WTC11 (cell line): ENCODE data around the gene KCNJ6.

Experiments used
- NR2C2 ChIP-seq: sonication (generic); formaldehyde crosslinking; IDR thresholded peaks from 2 replicates; pipeline ENCODE4 v1.8.0; 2022; ENCODE audit warnings: mild to moderate bottlenecking, missing genetic modification reagents
- ZNF138 ChIP-seq: sonication (generic); formaldehyde crosslinking; conservative IDR thresholded peaks from 2 replicates; pipeline ENCODE4 v1.8.1; 2022; ENCODE audit warnings: mild to moderate bottlenecking, moderate library complexity, missing genetic modification reagents
- ZNF317 ChIP-seq: sonication (generic); formaldehyde crosslinking; IDR thresholded peaks from 2 replicates; pipeline ENCODE4 v1.8.1; 2023; ENCODE audit warnings: low read depth, mild to moderate bottlenecking, moderate library complexity, missing genetic modification reagents, borderline replicate concordance
- TF ChIP-seq, protein P1 (sequence below): fragments of 200-600 bp; IDR thresholded peaks from 2 replicates; pipeline ENCODE4 v1.8.0; 2022; ENCODE audit warnings: antibody characterized with exemption
- TF ChIP-seq, protein P2 (sequence below): sonication (generic); formaldehyde crosslinking; IDR thresholded peaks from 2 replicates; pipeline ENCODE4 v1.8.0; 2022; ENCODE audit warnings: mild to moderate bottlenecking, missing genetic modification reagents

DNA sequence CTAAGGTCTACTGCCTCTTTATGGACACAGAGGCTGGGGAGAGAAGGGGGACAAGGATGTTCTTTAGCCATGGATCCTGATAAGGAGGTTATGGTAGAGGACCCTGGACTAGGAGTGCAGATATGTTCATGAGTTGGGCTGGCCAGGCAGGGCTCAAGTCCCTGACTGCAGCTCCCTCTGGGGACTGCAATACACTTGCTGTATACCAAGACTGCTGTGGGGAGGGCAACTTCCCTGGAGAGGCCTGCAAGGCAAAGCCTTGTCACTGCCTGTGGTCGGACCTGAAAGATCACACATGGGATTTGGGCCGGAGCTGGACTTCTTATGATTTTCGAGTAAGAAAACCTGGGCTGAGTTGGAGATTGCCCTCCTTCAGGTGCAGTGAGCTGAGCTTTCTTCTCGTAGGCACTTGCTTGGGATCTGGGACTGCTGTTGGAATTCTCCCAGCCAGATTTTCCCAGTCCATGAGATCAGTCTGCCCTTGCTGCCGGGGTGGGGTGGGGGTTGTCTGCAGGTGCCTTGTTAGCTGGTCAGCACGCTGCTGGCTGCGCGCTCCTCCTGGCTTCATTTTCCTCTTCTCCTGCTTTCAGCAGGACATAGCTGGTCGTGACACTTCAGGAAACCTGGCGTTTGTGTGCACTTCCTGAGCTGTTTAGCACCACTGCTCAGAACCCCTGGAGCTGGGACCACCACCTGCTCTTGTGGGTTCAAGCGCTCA is 49.0 kb upstream of the KCNJ6 start:
- TF ChIP-seq NR2C2 = no peak
- TF ChIP-seq ZNF138 (CRISPR knock-in tag) = no peak
- TF ChIP-seq, protein P1, sequence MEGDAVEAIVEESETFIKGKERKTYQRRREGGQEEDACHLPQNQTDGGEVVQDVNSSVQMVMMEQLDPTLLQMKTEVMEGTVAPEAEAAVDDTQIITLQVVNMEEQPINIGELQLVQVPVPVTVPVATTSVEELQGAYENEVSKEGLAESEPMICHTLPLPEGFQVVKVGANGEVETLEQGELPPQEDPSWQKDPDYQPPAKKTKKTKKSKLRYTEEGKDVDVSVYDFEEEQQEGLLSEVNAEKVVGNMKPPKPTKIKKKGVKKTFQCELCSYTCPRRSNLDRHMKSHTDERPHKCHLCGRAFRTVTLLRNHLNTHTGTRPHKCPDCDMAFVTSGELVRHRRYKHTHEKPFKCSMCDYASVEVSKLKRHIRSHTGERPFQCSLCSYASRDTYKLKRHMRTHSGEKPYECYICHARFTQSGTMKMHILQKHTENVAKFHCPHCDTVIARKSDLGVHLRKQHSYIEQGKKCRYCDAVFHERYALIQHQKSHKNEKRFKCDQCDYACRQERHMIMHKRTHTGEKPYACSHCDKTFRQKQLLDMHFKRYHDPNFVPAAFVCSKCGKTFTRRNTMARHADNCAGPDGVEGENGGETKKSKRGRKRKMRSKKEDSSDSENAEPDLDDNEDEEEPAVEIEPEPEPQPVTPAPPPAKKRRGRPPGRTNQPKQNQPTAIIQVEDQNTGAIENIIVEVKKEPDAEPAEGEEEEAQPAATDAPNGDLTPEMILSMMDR = no peak
- TF ChIP-seq, protein P2, sequence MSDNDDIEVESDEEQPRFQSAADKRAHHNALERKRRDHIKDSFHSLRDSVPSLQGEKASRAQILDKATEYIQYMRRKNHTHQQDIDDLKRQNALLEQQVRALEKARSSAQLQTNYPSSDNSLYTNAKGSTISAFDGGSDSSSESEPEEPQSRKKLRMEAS = no peak
- no peak for TF ChIP-seq ZNF317 (CRISPR knock-in tag)
